ENCODE results near the gene LRPAP1. TPM values are rescaled to one million over a fixed set of nuclear protein-coding genes. Genes with fewer than 3 reads are reported as not detected.
"Not testable (repeated sequence)": the region's sequence is repeated elsewhere in the genome, so short reads cannot be mapped to it uniquely, and the experiment has no call there.

Gene LRPAP1
- total RNA-seq, 4 donors from 2014 or later, result 76.6 to 166 (median 126) TPM

GRCh38 chr4:3574346-3574745, 42.1 kb upstream of the LRPAP1 start:
- H3K9me3 ChIP-seq; H3K36me3 ChIP-seq; H3K27ac ChIP-seq; H3K4me1 ChIP-seq; H3K4me3 ChIP-seq; intact Hi-C loops (cut with DNase I); DNase-seq: not testable (repeated sequence)
- H3K27me3 ChIP-seq, result peaks cover 0 to 16% (median 0%) of the 10 kb centered on the region in 4 donors
- WGBS, 2 donors, result 83 to 93% methylated on average over 20 of the region's 20 CpGs

GRCh38 chr4:3573131-3573530, 40.9 kb upstream of the LRPAP1 start:
- DNase-seq, result no peak
- H3K4me3 ChIP-seq, result no peak overlapping the region
- TF ChIP-seq POLR2A (IDR thresholded peaks at IDR 0.05) (no peak), CTCF (IDR thresholded peaks at IDR 0.05) (no peak)
- no peaks in the 10 kb centered on the region for H3K4me1 ChIP-seq
- no peaks in the 10 kb centered on the region for H3K9me3 ChIP-seq
- 82 to 97% methylated on average over 4 to 5 of the region's 12 CpGs for WGBS, 2 donors
- intact Hi-C loops (cut with DNase I), result no loop called here
- H3K27me3 ChIP-seq, result peaks cover 0 to 16% (median 0%) of the 10 kb centered on the region in 4 donors
- H3K36me3 ChIP-seq, result no peaks in the 10 kb centered on the region
- H3K27ac ChIP-seq, result no peak overlapping the region

DNA sequence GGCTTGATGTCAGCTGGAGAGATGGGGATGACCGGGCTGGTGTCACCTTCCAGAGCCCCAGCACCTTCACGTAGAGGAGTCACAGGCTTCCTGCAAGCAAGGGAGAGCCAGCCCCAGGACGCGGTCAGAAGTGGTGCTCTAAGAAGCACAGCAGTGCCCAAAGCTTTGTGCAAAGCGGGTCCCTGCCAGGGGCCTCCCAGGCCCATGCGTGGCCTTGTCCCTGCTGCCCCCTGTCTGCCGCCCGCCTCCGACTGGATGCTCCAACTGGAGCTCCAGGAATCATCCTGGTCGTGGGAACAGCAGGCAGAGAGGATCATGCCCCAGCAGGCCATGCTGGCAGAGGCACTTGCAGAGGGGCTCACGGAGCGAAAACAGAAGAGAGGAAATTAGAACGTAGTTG, 40.1 kb upstream of the LRPAP1 start:
- TF ChIP-seq CTCF (IDR thresholded peaks at IDR 0.05) (no peak), POLR2A (IDR thresholded peaks at IDR 0.05) (no peak)
- no peak overlapping the region for H3K4me3 ChIP-seq
- H3K27ac ChIP-seq, result no peak overlapping the region
- H3K27me3 ChIP-seq, result peaks cover 0 to 16% (median 0%) of the 10 kb centered on the region in 4 donors
- no peaks in the 10 kb centered on the region for H3K36me3 ChIP-seq
- H3K4me1 ChIP-seq, result no peaks in the 10 kb centered on the region
- 43 to 53% methylated on average over 4 to 6 of the region's 13 CpGs for WGBS, 2 donors
- intact Hi-C loops (cut with DNase I), result no loop called here
- DNase-seq, result no peak
- H3K9me3 ChIP-seq, result no peaks in the 10 kb centered on the region

- no peaks in the 10 kb centered on the region for H3K4me1 ChIP-seq
- intact Hi-C loops (cut with DNase I), result no loop called here
- H3K9me3 ChIP-seq, result no peaks in the 10 kb centered on the region
- DNase-seq, result no peak
- TF ChIP-seq CTCF (IDR thresholded peaks at IDR 0.05) (no peak), POLR2A (IDR thresholded peaks at IDR 0.05) (no peak)
- no peak overlapping the region for H3K4me3 ChIP-seq
- H3K27ac ChIP-seq, result no peak overlapping the region
- peaks cover 0 to 16% (median 0%) of the 10 kb centered on the region in 4 donors for H3K27me3 ChIP-seq
- no peaks in the 10 kb centered on the region for H3K36me3 ChIP-seq
- 80 to 91% methylated on average over 7 to 8 of the region's 11 CpGs for WGBS, 2 donors
These were observed 39.7 kb upstream of the LRPAP1 start for GRCh38 chr4:3571921-3572320.

DNA sequence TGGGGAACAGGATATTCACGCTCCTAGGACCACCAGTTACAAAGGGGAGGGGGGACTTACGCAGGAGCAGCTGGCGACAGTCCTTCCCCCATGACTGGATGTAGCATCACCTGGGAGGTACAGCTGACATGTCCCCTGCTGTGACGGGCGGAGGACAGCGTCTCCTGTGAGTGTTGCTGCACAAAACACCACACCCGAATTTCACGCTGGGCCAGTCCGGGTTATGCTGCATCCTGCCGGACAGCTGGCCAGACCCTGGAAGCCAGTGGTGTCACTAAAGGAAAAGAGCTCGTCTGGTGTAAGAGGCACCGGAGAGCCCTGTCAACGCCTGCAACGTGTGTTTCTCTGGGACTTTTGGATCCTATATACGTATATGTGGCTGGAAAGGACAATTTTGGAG, 38.7 kb upstream of the LRPAP1 start:
- H3K27ac ChIP-seq; DNase-seq; H3K4me3 ChIP-seq; H3K4me1 ChIP-seq; H3K9me3 ChIP-seq; intact Hi-C loops (cut with DNase I); H3K36me3 ChIP-seq: not testable (repeated sequence)
- 69 to 75% methylated on average over 5 to 7 of the region's 15 CpGs for WGBS, 2 donors
- H3K27me3 ChIP-seq, result peaks cover 0 to 16% (median 0%) of the 10 kb centered on the region in 4 donors

- H3K27ac ChIP-seq; DNase-seq; H3K9me3 ChIP-seq; H3K4me3 ChIP-seq; intact Hi-C loops (cut with DNase I); H3K4me1 ChIP-seq; H3K36me3 ChIP-seq: not testable (repeated sequence)
- peaks cover 0 to 16% (median 0%) of the 10 kb centered on the region in 4 donors for H3K27me3 ChIP-seq
- 79 to 88% methylated on average over 10 of the region's 15 CpGs for WGBS, 2 donors
These were observed 37.4 kb upstream of the LRPAP1 start for GRCh38 chr4:3569611-3570010.

DNA sequence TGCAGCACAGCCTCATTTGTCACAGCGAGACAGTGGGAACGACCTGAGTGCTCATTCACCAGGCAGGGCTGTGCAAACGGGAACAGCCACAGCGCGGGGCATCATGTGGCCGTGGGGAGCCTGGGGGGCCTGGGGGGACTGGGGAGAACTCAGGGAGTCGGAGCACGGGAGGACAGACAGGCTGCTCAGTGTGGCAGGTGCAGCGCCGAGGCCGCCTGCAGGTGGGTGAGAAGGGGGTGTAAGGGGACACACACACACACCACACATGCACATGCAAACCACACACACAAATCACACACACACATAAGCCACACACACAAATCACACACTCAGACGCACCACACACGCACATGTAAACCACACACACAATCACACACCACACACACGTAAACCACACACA, 34.5 kb upstream of the LRPAP1 start:
- 20 to 74% methylated on average over 1 to 4 of the region's 14 CpGs for WGBS, 2 donors
- H3K9me3 ChIP-seq; H3K4me3 ChIP-seq; H3K27ac ChIP-seq; H3K4me1 ChIP-seq; H3K27me3 ChIP-seq; DNase-seq; intact Hi-C loops (cut with DNase I); H3K36me3 ChIP-seq: not testable (repeated sequence)

All from esophagus squamous epithelium (tissue), 5 donors.